SK-N-SH (cell line): Measurements from ENCODE around the gene TUSC1.

Experiments
- CHD2 ChIP-seq: fragments of 150-350 bp; IDR thresholded peaks from 2 replicates; pipeline ENCODE4 v1.6.1; 2018; ENCODE audit warnings: low read length; ENCODE audit not compliant: partially characterized antibody
- CTCF ChIP-seq: fragments of 200-600 bp; sonication (generic); IDR thresholded peaks from 2 replicates; pipeline ENCODE4 v1.6.1; 2017; ENCODE audit warnings: antibody characterized with exemption, mild to moderate bottlenecking, moderate library complexity
- MAX ChIP-seq: IDR thresholded peaks from 2 replicates; pipeline ENCODE4 v1.4.0; 2012; ENCODE audit warnings: low read depth
- NRF1 ChIP-seq: IDR thresholded peaks from 2 replicates; pipeline ENCODE4 v1.6.1; 2012; ENCODE audit warnings: low read depth, mild to moderate bottlenecking, low read length
- POLR2AphosphoS5 ChIP-seq: IDR thresholded peaks from 2 replicates; pipeline ENCODE4 v1.6.1; 2012; ENCODE audit warnings: low read depth, low read length
- RCOR1 ChIP-seq: fragments of 150-350 bp; IDR thresholded peaks from 2 replicates; pipeline ENCODE4 v1.6.1; 2017; ENCODE audit warnings: antibody characterized with exemption, low read length
- REST ChIP-seq: IDR thresholded peaks from 2 replicates; pipeline ENCODE4 v1.6.1; 2012; ENCODE audit warnings: mild to moderate bottlenecking, low read depth, low read length, moderate library complexity
- YY1 ChIP-seq: IDR thresholded peaks from 2 replicates; pipeline ENCODE4 v1.4.0; 2012; ENCODE audit warnings: low read depth, mild to moderate bottlenecking

- TF ChIP-seq REST (no peak), RCOR1 (no peak), CTCF (no peak), MAX (no peak), YY1 (no peak), CHD2 (no peak), NRF1 (no peak), POLR2AphosphoS5 (no peak)
Observed at GRCh38 chr9:25654417-25654816, 23.8 kb downstream of the TUSC1 start.
